SK-N-SH treated with all-trans-retinoic acid at 6 μM for 48 hours (cell line): ENCODE results near the gene LSM14A.
"Not testable (repeated sequence)": the region's sequence is repeated elsewhere in the genome, so short reads cannot be mapped to it uniquely, and the experiment has no call there.

Source experiments
- ATAC-seq: fragments of 200-7000 bp; cut with Tn5 transposase; 3 replicates; pipeline ENCODE4 v1.9.1; 2020; ENCODE audit warnings: mild to moderate bottlenecking, moderate library complexity
- ARNTL ChIP-seq: fragments of 450-650 bp; formaldehyde crosslinking; IDR thresholded peaks from 2 replicates; pipeline ENCODE4 v1.5.0; 2020; ENCODE audit warnings: low read depth, mild to moderate bottlenecking, moderate library complexity, borderline replicate concordance
- BACH2 ChIP-seq: fragments of 250-450 bp; sonication (Bioruptor Pico); IDR thresholded peaks from 2 replicates; pipeline ENCODE4 v1.9.0; 2021; ENCODE audit warnings: mild to moderate bottlenecking, borderline replicate concordance
- CREB5 ChIP-seq: fragments of 250-450 bp; sonication (Bioruptor Pico); IDR thresholded peaks from 2 replicates; pipeline ENCODE4 v1.5.1; 2020; ENCODE audit warnings: low read depth, mild to moderate bottlenecking, moderate library complexity
- CSDC2 ChIP-seq: fragments of 250-450 bp; sonication (Bioruptor Pico); IDR thresholded peaks from 2 replicates; pipeline ENCODE4 v1.5.0; 2020; ENCODE audit warnings: mild to moderate bottlenecking, moderate library complexity
- CSRNP3 ChIP-seq: fragments of 250-450 bp; sonication (Bioruptor Pico); IDR thresholded peaks from 2 replicates; pipeline ENCODE4 v1.5.1; 2021; ENCODE audit warnings: mild to moderate bottlenecking, moderate library complexity
- ESRRG ChIP-seq: fragments of 250-450 bp; sonication (Bioruptor Pico); IDR thresholded peaks from 2 replicates; pipeline ENCODE4 v1.6.1; 2021; ENCODE audit warnings: mild to moderate bottlenecking
- GLIS3 ChIP-seq: fragments of 250-450 bp; sonication (Bioruptor Pico); IDR thresholded peaks from 2 replicates; pipeline ENCODE4 v1.5.0; 2020; ENCODE audit warnings: mild to moderate bottlenecking, moderate library complexity
- ISL1 ChIP-seq: fragments of 250-450 bp; sonication (Bioruptor Pico); IDR thresholded peaks from 2 replicates; pipeline ENCODE4 v2.1.2; 2022; ENCODE audit warnings: mild to moderate bottlenecking, moderate library complexity
- OSR1 ChIP-seq: fragments of 250-450 bp; sonication (Bioruptor Pico); IDR thresholded peaks from 2 replicates; pipeline ENCODE4 v1.8.0; 2022; ENCODE audit warnings: moderate library complexity, mild to moderate bottlenecking, inconsistent platforms
- POU6F1 ChIP-seq: fragments of 250-450 bp; sonication (Bioruptor Pico); IDR thresholded peaks from 2 replicates; pipeline ENCODE4 v1.8.0; 2021; ENCODE audit warnings: low read depth, mild to moderate bottlenecking, moderate library complexity, borderline replicate concordance
- PPARA ChIP-seq: fragments of 250-450 bp; sonication (Bioruptor Pico); IDR thresholded peaks from 2 replicates; pipeline ENCODE4 v1.5.0; 2020; ENCODE audit warnings: mild to moderate bottlenecking, borderline replicate concordance
- TCF4 ChIP-seq: fragments of 250-450 bp; sonication (Bioruptor Pico); IDR thresholded peaks from 2 replicates; pipeline ENCODE4 v1.8.0; 2021; ENCODE audit warnings: mild to moderate bottlenecking, moderate library complexity, borderline replicate concordance
- TOX ChIP-seq: fragments of 250-450 bp; sonication (Bioruptor Pico); IDR thresholded peaks from 2 replicates; pipeline ENCODE4 v1.8.0; 2021; ENCODE audit warnings: mild to moderate bottlenecking, moderate library complexity, borderline replicate concordance
- TSHZ2 ChIP-seq: fragments of 250-450 bp; sonication (Bioruptor Pico); IDR thresholded peaks from 2 replicates; pipeline ENCODE4 v1.5.0; 2020; ENCODE audit warnings: mild to moderate bottlenecking, moderate library complexity
- ZC3H10 ChIP-seq: fragments of 250-450 bp; sonication (Bioruptor Pico); IDR thresholded peaks from 2 replicates; pipeline ENCODE4 v1.5.1; 2021; ENCODE audit warnings: mild to moderate bottlenecking, moderate library complexity
- ZNF8 ChIP-seq: fragments of 450-650 bp; formaldehyde crosslinking; IDR thresholded peaks from 2 replicates; pipeline ENCODE4 v1.5.0; 2020; ENCODE audit warnings: mild to moderate bottlenecking, moderate library complexity

The LSM14A gene

GRCh38 chr19:34131100-34131499 is 41.2 kb upstream of the LSM14A start:
- ATAC-seq = no peak
- TF ChIP-seq GLIS3 (CRISPR knock-in tag) (no peak), OSR1 (CRISPR knock-in tag) (no peak), CSRNP3 (CRISPR knock-in tag) (no peak)

- not testable (repeated sequence) for ATAC-seq
Measured at GRCh38 chr19:34132145-34132544, 40.2 kb upstream of the LSM14A start.

- ATAC-seq = not testable (repeated sequence)
Measured at GRCh38 chr19:34132706-34133105, 39.6 kb upstream of the LSM14A start.

- peak; percentile 96 for ATAC-seq
- TF ChIP-seq ZC3H10 (no peak), ISL1 (no peak), TCF4 (CRISPR knock-in tag) (no peak), CSDC2 (CRISPR knock-in tag) (no peak)
Measured at GRCh38 chr19:34134190-34135053, 37.9 kb upstream of the LSM14A start.

- ATAC-seq = peak; percentile 18
- no peak for TF ChIP-seq PPARA (CRISPR knock-in tag)
- TF ChIP-seq ZNF8 (CRISPR knock-in tag) = no peak
- no peak for TF ChIP-seq OSR1 (CRISPR knock-in tag)
- no peak for TF ChIP-seq CSDC2 (CRISPR knock-in tag)
- TF ChIP-seq ISL1 = no peak
- TF ChIP-seq BACH2 (CRISPR knock-in tag) = no peak
- TF ChIP-seq TSHZ2 = no peak
- TF ChIP-seq ARNTL (CRISPR knock-in tag) = no peak
Measured at GRCh38 chr19:34135054-34135800, 37.1 kb upstream of the LSM14A start.

GRCh38 chr19:34135821-34136611 is 36.3 kb upstream of the LSM14A start:
- ATAC-seq = no peak
- no peak for TF ChIP-seq ARNTL (CRISPR knock-in tag)
- TF ChIP-seq TSHZ2 = no peak
- no peak for TF ChIP-seq BACH2 (CRISPR knock-in tag)
- TF ChIP-seq CSRNP3 (CRISPR knock-in tag) = no peak
- TF ChIP-seq GLIS3 (CRISPR knock-in tag) = no peak
- TF ChIP-seq CSDC2 (CRISPR knock-in tag) = no peak
- TF ChIP-seq OSR1 (CRISPR knock-in tag) = no peak
- TF ChIP-seq TOX (CRISPR knock-in tag) = no peak
- no peak for TF ChIP-seq POU6F1
- no peak for TF ChIP-seq ESRRG (CRISPR knock-in tag)
- TF ChIP-seq TCF4 (CRISPR knock-in tag) = no peak
- no peak for TF ChIP-seq CREB5
- no peak for TF ChIP-seq ZC3H10
